Lower leg skin (tissue), 3 donors: ENCODE results near the gene GPC6.

Experiments used
- POLR2A ChIP-seq, 2 donors: fragments of 450-650 bp; IDR thresholded peaks; one replicate each; pipeline ENCODE4 v1.6.1; 2016 to 2017; ENCODE audit warnings: antibody characterized with exemption in 2 of 2, mild to moderate bottlenecking in 1 of 2, moderate library complexity in 1 of 2
- TF ChIP-seq, protein P1 (sequence below), 3 donors: fragments of 450-650 bp; IDR thresholded peaks; one replicate each; pipeline ENCODE4 v1.5.1; 2016; ENCODE audit warnings: antibody characterized with exemption in 3 of 3, mild to moderate bottlenecking in 3 of 3, moderate library complexity in 2 of 3

DNA sequence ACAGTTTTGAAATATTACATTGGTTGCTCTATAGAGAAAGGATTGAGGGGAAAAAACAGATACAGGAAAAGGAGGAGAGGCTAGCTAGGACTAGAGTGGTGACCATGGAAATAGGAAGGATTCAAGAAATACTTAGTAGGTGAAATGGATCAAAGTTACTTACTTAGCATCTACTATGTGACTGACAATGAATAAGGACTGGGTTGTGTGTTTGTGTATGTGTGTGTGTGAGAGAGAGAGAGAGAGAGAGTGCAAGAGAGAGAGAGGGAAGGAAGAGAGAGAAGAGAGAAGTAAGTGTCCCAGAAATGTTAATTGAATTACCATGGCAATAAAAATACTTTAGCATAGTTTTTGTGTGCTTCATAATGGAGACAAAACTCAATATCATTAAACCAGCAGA, 7.9 kb downstream of the GPC6 start:
- TF ChIP-seq, protein P1, sequence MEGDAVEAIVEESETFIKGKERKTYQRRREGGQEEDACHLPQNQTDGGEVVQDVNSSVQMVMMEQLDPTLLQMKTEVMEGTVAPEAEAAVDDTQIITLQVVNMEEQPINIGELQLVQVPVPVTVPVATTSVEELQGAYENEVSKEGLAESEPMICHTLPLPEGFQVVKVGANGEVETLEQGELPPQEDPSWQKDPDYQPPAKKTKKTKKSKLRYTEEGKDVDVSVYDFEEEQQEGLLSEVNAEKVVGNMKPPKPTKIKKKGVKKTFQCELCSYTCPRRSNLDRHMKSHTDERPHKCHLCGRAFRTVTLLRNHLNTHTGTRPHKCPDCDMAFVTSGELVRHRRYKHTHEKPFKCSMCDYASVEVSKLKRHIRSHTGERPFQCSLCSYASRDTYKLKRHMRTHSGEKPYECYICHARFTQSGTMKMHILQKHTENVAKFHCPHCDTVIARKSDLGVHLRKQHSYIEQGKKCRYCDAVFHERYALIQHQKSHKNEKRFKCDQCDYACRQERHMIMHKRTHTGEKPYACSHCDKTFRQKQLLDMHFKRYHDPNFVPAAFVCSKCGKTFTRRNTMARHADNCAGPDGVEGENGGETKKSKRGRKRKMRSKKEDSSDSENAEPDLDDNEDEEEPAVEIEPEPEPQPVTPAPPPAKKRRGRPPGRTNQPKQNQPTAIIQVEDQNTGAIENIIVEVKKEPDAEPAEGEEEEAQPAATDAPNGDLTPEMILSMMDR (IDR thresholded peaks at IDR 0.05): no peak
- no peak for TF ChIP-seq POLR2A (IDR thresholded peaks at IDR 0.05)
